ENCODE data around the gene VASP. TPM values are rescaled to one million over a fixed set of nuclear protein-coding genes. Genes with fewer than 3 reads are reported as not detected.

The VASP gene
- total RNA-seq, 1 experiment from 2014 or later, result 144 TPM

- peak; percentile 57; the same call in 1 of the 2 replicates for TF ChIP-seq MAX (CRISPR knock-in tag; IDR thresholded peaks at IDR 0.05)
Measured at GRCh38 chr19:45469132-45469944, 37.9 kb upstream of the VASP start (continued).

- ChIA-PET CTCF (interaction anchor here (0.7 to 5.0 kb wide), 11 partner anchors 9 to 749 kb away, joined by 3 to 105 read pairs (median 8); no protein-coding TSS in a partner anchor), POLR2A (interaction anchor here (0.5 to 2.6 kb wide), 5 partner anchors 8 to 76 kb away, joined by 3 to 12 read pairs (median 5); no protein-coding TSS in a partner anchor)
- ATAC-seq (no peak), DNase-seq (ENCODE audit: low spot score) (no peak)
- no peaks in the 10 kb centered on the region for H3K9me3 Mint-ChIP-seq
- H3K27me3 Mint-ChIP-seq (ENCODE audit: low read depth), result peaks cover 83% of the 10 kb centered on the region
- no peak for TF ChIP-seq ZNF232 (CRISPR knock-in tag; IDR thresholded peaks at IDR 0.05)
- TF ChIP-seq NR3C1 (CRISPR knock-in tag; conservative IDR thresholded peaks at IDR 0.05; ENCODE audit: low read depth), result no peak
- no peak for TF ChIP-seq SP1 (CRISPR knock-in tag; conservative IDR thresholded peaks at IDR 0.05)
- TF ChIP-seq ZNF138 (CRISPR knock-in tag; conservative IDR thresholded peaks at IDR 0.05), result no peak
- no peak for TF ChIP-seq ZNF317 (CRISPR knock-in tag; IDR thresholded peaks at IDR 0.05; ENCODE audit: borderline replicate concordance, low read depth)
- TF ChIP-seq ATF6 (CRISPR knock-in tag; IDR thresholded peaks at IDR 0.05), result no peak
- no peak for TF ChIP-seq FOXP4 (CRISPR knock-in tag; IDR thresholded peaks at IDR 0.05)
- no peak for TF ChIP-seq ATF1 (CRISPR knock-in tag; IDR thresholded peaks at IDR 0.05)
- TF ChIP-seq NR2C2 (CRISPR knock-in tag; IDR thresholded peaks at IDR 0.05), result no peak
- no peak for TF ChIP-seq CREM (CRISPR knock-in tag; IDR thresholded peaks at IDR 0.05)
- no peak for TF ChIP-seq NFE2L1 (CRISPR knock-in tag; IDR thresholded peaks at IDR 0.05)
- no peak for TF ChIP-seq ZBTB21 (CRISPR knock-in tag; IDR thresholded peaks at IDR 0.05; ENCODE audit: borderline replicate concordance)
- H3K36me3 Mint-ChIP-seq, result no peaks in the 10 kb centered on the region
- peak overlapping the region; percentile 87 for H3K4me3 Mint-ChIP-seq
- H3K4me1 Mint-ChIP-seq, result peaks cover 35% of the 10 kb centered on the region
- H3K27ac Mint-ChIP-seq, result peak overlapping the region; percentile 96
Measured at GRCh38 chr19:45469945-45470761, 37.1 kb upstream of the VASP start.

- ChIA-PET POLR2A (no interaction called here), CTCF (interaction anchor here (1.6 to 5.0 kb wide), 2 partner anchors 15 to 31 kb away, joined by 8 to 33 read pairs; no protein-coding TSS in a partner anchor)
- TF ChIP-seq ZNF138 (CRISPR knock-in tag; conservative IDR thresholded peaks at IDR 0.05) (no peak), GTF2I (CRISPR knock-in tag; conservative IDR thresholded peaks at IDR 0.05) (no peak), ATF6 (CRISPR knock-in tag; IDR thresholded peaks at IDR 0.05) (no peak), IRF1 (CRISPR knock-in tag; IDR thresholded peaks at IDR 0.05) (no peak), FOXJ3 (CRISPR knock-in tag; IDR thresholded peaks at IDR 0.05; ENCODE audit: borderline replicate concordance) (no peak), ZNF423 (CRISPR knock-in tag; IDR thresholded peaks at IDR 0.05) (no peak), ESRRA (CRISPR knock-in tag; IDR thresholded peaks at IDR 0.05; ENCODE audit: borderline replicate concordance) (no peak), TEAD4 (CRISPR knock-in tag; IDR thresholded peaks at IDR 0.05) (no peak), FOXP4 (CRISPR knock-in tag; IDR thresholded peaks at IDR 0.05) (no peak), TCF7 (CRISPR knock-in tag; IDR thresholded peaks at IDR 0.05; ENCODE audit: low read depth) (no peak)
- Mint-ChIP-seq H3K27me3 (ENCODE audit: low read depth) (peaks cover 84% of the 10 kb centered on the region), H3K4me1 (peaks cover 35% of the 10 kb centered on the region), H3K4me3 (no peak overlapping the region), H3K36me3 (no peaks in the 10 kb centered on the region), H3K27ac (no peak overlapping the region), H3K9me3 (no peaks in the 10 kb centered on the region)
- DNase-seq (ENCODE audit: low spot score) (no peak), ATAC-seq (no peak)
Measured at GRCh38 chr19:45470762-45471081, 36.6 kb upstream of the VASP start.

All from WTC11 (cell line).